GM13977 (cell line): ENCODE data around the gene CENPB.

Source experiments
- DNase-seq: peaks from one replicate; pipeline ENCODE4 v3.0.0; 2012; ENCODE audit warnings: low spot score
- in situ Hi-C: fragments of 300-500 bp; cut with MboI; formaldehyde crosslinking; loops from one replicate; pipeline ENCODE4 v1.12.0; 2022; ENCODE audit warnings: low sequenced_read_pairs, low pct_unique_long_range_greater_than_20kb, mixed read lengths, inconsistent platforms; ENCODE audit not compliant: unreplicated experiment
- TF ChIP-seq, protein P1 (sequence below): IDR thresholded peaks from 2 replicates; pipeline ENCODE4 v1.5.1; 2012; ENCODE audit warnings: mild to moderate bottlenecking, control low read depth; ENCODE audit not compliant: insufficient read depth; ENCODE audit errors: extremely low read depth, missing control alignments

Gene CENPB

DNA sequence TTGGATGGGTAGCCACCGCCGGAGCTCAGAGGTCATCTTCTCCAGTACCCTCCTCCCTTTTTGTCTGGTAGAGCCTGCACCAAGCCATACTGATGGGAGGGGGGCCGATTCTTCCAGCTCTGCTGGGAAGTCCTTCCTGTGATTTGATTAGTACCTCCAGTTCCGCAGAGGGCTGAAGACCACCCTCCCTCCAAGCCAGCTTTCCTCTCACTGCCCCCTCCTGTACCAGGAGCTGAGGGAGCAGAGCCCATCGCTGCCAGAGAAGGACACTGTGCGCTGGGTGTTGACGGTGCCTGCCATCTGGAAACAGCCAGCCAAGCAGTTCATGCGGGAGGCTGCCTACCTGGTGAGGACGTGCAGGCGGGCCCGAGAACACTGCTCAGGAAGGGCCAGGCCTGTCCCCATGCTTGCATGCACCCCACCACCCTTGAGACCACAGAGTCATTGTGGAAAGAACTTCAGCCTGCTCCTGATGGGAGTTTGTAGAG, 40.8 kb downstream of the CENPB start:
- DNase-seq, result no peak
- TF ChIP-seq, protein P1, sequence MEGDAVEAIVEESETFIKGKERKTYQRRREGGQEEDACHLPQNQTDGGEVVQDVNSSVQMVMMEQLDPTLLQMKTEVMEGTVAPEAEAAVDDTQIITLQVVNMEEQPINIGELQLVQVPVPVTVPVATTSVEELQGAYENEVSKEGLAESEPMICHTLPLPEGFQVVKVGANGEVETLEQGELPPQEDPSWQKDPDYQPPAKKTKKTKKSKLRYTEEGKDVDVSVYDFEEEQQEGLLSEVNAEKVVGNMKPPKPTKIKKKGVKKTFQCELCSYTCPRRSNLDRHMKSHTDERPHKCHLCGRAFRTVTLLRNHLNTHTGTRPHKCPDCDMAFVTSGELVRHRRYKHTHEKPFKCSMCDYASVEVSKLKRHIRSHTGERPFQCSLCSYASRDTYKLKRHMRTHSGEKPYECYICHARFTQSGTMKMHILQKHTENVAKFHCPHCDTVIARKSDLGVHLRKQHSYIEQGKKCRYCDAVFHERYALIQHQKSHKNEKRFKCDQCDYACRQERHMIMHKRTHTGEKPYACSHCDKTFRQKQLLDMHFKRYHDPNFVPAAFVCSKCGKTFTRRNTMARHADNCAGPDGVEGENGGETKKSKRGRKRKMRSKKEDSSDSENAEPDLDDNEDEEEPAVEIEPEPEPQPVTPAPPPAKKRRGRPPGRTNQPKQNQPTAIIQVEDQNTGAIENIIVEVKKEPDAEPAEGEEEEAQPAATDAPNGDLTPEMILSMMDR, result no peak
- in situ Hi-C loops, result no loop called here

DNA sequence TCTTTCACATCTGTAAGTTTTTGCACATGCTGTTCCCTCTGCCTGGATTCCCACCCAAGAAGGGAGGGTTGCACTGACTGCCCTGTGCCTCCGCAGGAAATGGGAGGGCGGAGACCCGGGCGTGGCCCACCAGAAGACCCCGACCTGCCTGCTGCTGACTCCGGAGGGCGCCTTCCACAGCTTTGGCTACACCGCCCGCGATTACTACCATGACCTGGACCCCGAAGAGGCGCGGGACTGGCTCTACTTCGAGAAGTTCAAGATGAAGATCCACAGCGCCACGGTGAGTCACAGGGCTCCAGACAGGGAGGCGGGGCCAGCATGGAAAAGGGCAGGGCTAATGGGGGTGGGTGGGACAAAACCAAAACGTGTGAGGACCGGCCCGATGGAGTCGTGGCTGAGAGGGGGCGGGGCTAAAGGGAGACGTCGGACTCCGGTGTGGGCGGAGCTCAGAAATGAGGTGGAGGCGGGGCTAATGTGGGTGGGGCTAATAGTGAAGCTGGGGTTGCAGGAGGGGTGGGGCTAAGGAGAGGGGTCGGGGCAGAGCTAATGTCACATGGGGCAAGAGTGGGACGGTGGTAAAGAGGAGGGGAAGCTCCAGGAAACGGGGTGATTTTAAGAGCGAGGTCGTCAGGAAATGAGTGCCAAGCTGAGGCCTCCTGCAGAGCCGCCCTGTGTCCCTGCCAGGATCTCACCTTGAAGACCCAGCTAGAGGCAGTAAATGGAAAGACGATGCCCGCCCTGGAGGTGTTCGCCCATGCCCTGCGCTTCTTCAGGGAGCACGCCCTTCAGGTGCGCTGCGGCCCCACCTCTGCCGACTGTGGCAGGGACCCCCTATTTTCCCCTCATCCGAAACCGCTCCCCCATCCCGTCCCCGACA, 41.5 kb downstream of the CENPB start:
- in situ Hi-C loops, result no loop called here

DNA sequence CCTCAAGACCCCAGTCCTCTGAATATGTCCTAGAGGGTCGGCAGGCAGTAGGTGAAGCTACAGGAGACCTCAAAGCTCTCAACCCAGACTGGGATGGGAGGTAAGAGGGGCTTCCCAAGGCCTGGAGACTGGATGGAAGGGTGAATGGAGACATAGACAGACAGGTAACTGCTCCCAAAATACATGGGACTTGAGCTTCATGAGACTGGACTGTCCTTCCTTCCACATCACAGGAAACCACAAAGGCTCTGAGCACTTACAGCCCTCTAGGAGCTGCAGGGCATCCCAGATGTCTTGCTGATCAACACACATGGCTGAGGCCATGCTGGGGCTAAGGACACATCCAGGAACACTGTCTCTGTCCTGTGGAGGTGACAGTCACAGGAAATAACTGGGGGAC, 42.5 kb downstream of the CENPB start:
- no peak for DNase-seq
- TF ChIP-seq, protein P1, result no peak
- in situ Hi-C loops, result no loop called here

More for the DNA sequence above, 41.5 kb downstream of the CENPB start:
- TF ChIP-seq, protein P1, result no peak
- DNase-seq, result peak; percentile 78

DNA sequence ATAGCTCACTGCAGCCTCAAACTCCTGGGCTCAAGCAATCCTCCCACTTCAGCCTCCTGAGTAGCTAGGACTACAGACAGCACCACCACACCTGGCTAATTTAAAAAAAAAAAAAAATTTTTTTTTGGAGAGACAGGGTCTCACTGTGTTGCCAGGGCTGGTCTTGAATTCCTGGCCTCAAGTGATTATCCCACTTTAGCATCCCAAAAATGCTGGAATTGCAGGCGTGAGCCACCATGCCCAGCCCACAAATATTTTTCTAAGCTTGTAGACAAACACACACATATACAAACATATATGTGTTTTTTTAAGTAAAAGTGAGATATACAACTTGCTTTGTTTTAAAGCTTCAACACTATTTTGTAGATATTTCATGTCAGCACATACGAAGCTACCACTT, 43.3 kb downstream of the CENPB start:
- no peak for DNase-seq
- TF ChIP-seq, protein P1, result no peak
- in situ Hi-C loops, result no loop called here

DNA sequence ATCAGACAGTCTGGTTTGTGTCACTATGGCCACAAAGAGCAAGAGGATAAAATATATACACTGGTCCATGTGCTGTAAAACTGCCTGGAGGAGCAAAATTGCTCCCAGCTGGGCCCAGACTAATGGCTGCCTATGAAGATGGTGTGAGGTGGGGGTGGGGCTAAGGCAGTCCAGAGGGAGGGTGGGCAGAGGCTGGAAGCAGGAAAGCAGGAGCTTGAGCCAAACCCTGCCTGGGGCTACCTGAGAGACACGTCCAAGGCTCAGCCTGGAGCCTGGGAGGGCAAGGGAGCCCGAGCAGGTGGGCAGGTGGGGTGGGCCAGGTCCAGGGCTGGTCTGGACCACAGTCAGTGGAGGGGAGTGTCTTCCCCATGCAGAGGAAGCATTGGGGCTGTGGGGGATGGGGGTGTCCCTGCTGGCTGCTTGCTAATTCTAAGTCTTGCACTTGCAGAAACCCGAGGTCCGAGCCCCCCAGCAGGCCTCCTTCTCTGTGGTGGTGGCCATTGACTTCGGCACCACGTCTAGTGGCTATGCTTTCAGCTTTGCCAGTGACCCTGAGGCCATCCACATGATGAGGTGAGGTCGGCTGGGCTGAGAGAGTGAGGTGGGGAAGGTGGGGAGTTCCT, 44.6 kb downstream of the CENPB start:
- in situ Hi-C loops, result no loop called here

DNA sequence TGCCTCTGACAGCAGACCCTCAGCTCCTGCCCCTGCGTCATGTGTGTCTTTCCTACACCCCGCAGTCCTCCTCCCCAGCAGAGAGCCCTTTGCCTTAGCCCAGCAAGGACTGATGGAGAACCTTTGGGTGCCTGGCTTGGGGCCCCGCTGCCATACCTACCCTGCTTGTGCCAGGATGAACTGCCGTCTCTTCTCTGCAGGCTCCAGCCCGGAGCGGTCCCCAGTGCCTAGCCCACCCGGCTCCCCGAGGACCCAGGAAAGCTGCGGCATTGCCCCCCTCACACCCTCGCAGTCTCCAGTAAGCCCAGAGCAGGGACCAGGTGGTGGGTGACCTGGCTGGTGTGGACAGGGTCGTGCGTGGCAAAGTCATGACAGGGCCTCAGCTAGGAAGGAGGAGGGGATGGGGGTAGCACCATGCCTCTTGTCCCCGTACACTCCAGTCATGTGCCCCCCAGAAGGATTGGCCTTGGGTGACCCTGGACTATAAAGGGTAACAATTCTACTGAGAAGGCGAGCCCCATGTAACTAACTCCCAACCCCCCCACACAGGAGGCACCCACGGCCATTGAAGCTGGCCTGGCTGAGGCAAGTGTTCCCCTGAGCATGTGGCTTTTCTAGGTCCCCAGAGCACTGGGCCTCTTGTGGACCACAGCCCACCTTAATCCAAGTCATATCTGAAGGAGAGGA, 45.8 kb downstream of the CENPB start:
- TF ChIP-seq, protein P1, result no peak
- no peak for DNase-seq
- in situ Hi-C loops, result no loop called here

More for the DNA sequence above, 44.6 kb downstream of the CENPB start:
- no peak for DNase-seq
- TF ChIP-seq, protein P1, result no peak
